Activated CD4-positive, alpha-beta T cell treated with anti-CD3 and anti-CD28 coated beads for 4 hours (primary cell): ENCODE results near the gene PXDC1.
"Not testable (repeated sequence)": the region's sequence is repeated elsewhere in the genome, so short reads cannot be mapped to it uniquely, and the experiment has no call there.

Experiments used
- DNase-seq, 2 donors: peaks; one replicate each; pipeline ENCODE4 v3.0.0-alpha.2; 2020

Gene PXDC1

DNA sequence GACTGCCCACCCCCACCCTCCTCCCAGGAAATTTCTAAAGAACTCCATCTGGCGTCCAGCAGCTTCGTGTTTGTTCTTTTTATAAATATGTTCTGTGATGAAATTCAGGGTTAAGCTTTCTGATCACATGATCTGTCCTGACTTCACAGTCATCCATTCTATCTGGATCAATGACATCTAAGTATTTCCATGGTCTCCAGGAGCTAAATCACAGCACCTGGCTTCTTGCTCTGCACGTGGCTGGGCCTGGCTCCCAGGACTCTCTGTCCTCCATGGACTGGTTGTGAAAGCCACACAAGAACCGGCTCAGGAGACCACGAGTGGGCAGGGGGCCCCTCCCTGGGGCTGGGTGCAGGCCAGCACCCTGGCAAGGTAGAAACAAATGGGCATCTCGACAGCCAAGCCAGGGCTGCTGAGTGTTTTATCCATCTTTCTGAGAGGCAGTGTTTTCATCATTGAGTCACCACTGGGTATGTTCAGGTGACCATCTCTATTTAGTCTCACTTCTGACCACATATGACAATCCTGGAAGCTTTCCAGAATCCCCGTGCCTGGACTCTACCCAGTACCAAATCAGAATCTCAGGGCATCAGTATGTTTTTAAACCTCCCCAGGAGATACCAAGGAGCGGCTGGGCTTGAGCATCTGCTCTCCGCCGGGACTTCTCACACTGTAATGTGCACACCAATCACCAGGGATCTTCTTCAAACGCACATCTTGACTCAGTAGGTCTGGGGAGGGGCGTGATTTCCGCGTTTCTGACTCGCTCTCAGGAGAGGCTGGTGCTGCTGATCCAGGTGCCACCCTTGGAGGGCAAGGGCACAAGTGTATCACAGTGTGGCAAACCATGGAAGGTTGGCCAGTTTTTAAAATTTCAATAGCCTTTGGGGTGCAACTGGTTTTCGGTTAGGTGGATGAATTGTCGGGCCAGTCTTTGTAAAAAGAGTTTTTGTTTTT lies 31.6 kb upstream of the PXDC1 start:
- no peak for DNase-seq

DNA sequence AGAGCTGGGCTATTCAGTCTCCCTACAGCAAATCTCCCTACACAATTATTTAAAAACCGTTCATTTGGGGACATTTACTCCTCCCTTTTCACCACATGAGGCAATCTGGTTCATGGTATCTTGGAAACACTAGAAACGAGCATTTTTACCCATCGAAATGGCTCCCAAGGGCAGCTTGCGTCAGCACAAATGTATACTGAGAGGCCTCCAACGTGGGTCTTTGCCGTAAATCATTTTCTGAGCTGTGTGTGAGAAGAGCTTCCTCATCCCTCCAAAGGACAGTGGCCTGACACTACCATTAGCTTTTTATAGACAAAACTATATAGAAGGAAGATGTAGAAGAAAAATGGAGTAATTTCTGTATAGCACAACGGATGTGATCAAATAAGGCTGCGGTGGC lies 30.0 kb upstream of the PXDC1 start:
- no peak for DNase-seq

DNA sequence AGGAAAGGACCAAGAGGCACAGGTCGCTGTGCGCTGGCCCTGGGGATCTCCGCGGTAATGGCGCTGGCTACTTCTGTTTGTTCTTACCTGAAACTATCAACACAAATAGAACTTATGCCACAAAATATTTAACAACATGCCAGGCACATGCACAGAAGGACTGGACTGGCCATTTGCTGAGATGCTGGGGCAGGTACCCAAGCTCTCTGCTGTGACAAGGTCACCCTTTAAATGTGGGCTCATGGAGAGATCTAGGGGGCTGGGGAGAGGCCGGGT lies 28.0 kb upstream of the PXDC1 start:
- DNase-seq = no peak

DNA sequence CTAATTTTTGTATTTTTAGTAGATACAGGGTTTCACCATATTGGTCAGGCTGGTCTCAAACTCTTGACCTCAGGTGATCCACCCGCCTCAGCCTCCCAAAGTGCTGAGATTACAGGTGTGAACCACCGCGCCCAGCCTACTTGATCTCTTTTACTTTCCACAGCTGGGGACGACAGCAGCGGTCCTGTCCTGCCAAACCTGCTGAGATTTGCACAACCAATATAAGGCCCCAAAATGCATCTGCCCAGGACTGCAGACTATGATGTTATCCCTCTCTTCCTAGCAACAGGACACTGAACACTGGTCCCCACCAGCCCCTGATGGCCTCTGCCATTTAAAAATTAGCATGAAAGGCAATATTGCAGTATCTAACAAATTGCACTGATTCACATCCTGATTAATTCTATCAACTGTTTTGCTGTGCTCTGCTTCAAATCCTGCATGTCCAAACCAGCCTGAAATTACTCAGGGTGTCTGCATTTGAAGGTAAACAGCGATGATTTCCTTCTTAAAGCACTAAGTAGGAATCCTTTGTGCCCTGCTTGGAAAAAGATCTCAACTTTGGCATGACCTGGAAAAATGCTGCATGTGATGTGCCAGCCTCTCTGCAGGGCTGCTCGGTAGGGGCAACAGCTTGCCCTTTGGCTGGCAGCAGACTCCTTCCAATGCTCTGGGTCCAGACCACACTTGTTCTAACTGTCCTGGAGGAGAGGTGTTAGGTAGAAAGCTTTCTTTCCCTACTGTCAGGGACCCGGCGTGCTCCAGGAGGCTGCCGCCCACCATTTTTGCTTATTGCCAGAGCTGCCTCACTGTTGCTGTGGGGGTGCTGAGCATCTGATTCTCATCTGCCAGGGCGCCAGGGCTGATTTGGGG lies 27.4 kb upstream of the PXDC1 start:
- DNase-seq = no peak

DNA sequence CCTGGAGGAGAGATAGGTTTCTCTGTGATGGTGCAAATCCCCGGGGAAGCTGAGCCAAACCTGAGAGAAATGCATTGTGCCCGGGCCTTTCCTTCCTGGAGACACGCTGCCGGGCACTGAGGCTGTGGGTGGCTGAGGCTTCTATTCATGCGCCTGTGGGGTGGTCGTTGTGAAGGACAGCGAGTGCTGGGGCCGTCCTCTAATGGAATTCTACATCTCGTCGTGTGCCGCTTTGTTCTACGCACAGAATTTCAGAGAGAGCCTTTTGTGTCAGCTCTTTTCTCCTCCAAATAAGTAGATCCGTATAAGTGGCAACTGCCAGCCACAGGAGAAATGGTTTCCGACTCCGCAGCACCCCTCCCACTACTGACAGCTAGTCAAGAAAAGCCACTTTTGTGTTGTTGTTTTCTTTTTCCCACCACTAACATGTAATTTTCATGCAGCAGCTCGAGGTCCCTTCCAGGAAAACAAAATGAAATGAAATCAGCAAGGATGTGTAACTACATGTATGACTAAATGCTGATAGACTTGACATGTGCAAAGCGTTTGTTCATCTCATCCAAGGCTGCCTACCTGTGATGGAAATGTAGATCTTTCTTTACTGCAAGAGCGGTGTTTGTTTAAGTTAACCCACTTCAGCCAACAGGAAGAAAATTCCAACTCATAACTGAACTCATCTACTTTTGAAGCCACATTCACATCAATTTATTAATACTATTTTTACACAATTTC lies 26.4 kb upstream of the PXDC1 start:
- no peak for DNase-seq

DNA sequence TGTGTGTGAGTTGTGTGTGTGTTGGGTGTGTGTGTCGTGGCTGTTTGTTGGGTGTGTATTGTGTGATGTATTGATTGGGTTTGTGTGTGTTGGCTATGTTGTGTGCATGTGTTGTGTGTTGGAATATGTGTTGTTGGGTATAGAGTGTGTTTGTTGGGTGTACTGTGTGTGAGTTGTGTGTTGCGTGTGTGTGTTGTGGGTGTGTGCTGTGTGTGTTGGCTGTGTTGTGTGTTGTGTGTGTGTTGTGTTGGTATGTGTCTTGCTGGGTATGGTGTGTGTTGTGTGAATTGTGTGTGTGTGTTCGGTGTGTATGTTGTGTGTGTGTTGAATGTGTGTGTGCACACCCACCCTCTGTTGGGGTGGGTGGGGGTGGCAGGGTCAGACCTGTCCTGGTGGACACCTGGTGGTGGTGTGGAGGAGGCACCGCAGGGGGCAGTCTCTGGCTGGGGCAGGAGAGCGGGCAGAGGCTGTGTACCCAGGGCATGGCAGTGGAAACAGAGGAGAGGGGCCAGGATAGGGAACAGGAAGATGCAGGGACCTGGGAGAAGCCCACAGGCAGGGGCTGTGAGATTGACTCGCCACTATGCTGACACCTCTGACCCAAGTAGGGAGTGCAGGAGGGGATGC lies 25.5 kb upstream of the PXDC1 start:
- DNase-seq = no peak

DNA sequence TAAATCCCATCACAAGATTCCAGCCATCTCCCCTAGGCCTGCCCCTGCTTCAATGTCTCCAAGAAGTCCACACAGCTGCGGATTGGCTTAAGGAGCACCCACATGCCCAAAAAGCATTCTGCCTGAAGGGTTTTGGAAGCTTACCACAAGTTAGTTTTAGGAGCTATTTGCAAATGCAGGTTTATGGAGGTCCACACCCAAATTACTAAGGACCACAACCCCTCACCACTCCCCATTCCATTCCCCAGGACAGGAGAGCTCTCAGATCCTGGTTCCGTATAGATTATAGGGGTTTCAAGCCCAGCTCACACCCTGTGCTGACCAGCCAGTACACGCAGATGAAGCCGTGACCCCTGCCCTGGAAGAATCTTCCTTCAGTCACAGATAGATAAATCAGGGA lies 24.3 kb upstream of the PXDC1 start:
- DNase-seq = no peak

DNA sequence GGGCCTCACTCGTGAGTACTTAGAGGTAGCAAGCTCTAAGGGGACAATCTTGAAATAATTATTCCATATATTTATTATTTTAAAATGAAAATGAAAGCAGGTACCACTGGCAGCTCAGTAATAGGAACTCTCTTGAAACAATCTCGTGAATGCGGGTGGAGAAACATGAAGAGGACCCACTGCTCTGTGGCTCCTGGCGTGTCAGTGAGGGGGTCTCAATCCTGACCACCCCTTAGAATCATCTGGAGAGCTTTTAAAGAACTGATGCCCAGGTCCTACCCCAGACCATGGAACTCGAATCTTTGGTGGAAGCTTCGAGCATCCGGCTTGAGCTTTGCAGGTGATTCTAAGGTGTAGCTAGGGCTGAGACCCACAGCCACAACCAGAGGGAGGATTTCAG lies 23.9 kb upstream of the PXDC1 start:
- DNase-seq = no peak

DNA sequence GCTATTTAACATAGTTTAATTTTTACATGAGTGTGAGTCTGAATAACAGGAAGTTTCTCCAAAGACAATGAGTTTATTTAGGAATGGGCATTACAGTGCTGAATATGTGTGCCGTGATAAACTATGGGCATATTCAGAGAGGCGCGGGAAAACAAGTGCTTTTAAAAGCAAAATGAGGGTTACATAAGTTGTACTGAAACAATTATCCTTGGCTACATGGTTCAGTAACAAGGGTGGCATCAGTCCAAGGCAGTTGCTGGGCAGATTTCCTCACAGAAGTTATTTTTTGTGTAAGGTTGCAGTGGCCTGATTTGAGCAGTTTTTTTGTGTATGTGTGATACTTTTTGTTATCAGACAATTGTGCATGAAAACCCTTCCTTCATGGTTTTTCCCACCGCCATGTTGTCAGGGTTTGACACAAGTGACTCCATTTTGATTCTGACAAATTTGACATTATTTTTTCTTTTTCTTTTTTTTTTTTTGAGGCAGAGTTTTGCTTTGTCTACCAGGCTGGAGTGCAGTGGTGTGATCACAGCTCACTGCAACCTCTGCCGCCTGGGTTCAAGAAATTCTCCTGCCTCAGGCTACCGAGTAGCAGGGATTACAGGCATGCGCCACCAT lies 22.3 kb upstream of the PXDC1 start:
- DNase-seq = no peak

DNA sequence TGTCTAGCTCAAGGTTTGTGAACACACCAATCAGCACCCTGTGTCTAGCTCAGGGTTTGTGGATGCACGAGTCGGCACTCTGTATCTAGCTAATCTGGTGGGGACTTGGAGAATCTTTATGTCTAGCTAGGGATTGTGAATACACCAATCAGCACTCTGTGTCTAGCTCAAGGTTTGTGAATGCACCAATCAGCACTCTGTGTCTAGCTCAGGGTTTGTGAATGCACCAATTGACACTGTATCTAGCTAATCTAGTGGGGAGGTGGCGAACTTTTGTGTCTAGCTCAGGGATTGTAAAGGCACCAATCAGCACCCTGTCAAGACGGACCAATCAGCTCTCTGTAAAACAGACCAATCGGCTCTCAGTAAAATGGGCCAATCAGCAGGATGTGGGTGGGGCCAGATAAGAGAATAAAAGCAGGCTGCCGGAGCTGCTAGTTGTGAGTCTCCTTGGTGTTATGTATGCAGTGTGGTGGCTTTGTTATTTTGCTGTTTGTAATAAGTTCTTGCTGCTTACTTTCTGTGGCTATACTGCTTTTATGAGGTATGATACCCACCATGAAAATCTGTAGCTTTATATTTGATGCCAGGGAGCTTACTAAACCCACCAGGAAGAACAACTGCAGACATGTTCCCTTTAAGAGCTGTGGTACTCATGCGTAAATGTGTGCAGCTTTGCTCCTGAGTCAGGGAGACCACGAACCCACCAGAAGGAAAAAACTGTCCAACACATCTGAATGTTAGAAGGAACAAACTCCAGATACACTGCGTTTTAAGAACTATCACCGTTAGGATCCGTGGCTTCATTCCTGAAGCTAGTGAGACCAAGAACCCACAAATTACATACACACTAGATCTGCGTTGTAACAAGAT lies 20.9 kb upstream of the PXDC1 start:
- not testable (repeated sequence) for DNase-seq

DNA sequence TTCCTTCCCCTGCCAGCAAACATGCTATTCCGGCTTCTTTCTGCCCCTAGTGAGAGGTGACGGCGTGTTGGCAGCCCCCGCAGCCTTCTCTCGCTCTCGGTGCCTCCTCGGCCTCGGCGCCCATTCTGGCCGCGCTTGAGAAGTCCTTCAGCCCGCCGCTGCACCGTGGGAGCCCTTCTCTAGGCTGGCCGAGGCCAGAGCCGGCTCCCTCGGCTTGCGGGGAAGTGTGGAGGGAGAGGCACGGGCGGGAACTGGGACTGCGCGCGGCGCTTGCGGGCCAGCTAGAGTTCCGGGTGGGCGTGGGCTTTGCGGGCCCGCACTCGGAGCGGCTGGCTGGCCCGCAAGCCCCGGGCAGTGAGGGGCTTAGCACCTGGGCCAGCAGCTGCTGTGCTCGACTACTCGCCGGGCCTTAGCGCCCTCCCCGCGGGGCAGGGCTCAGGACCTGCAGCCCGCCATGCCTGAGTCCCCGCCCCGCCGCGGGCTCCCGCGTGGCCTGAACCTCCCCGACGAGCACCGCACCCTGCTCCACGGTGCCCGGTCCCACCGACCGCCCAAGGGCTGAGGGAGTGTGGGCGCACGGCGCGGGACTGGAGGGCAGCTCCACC lies 20.0 kb upstream of the PXDC1 start:
- no peak for DNase-seq

DNA sequence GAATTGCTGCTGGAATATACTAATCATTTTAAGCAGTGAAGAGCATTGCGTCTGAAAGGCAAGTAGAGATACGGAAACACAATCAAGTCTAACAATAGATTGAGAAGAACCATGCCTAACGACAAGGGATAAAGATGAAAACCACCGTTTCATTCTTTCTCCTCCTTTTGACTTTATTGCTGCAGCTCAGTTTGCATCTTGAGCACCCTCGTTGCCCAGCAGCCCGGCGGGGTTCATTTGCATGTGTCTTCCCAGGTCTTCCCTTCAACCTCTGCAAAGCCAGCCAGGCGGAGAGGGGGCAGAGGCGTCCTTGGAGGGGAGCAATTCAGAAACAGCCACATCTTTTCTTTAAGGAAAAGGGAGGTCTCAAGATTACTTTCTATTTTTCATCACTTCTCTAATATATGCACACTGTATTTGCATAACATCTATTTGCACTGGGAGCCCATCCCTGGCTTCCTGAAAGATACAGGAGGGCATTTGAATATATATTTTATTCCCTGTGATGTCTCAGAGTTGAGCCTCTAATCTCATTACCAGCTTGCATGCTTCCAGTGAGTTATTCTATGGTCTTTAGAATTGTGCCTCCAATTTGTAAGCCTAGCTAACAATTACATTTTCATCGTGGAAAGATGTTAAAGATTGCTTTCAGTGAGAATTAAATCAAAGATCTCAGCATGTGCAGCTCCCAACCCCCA lies 18.7 kb upstream of the PXDC1 start:
- DNase-seq = no peak

DNA sequence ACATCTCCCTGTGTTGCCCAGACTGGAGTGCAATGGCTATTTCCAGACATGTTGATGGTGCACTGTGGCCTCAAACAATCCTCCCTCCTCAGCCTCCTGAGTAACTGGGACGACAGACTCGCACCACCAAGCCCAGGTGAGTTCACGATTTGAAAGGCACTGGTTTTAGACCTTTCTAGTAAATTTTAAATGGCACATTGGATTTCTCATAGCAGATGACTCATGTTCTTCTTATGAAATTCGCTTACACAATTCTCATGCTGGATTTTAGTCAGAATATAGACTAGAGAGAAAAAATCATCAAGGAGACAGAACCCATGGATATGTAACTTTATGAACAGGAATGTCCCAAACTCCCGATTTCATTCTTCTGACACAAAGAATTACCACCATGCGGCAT lies 18.1 kb upstream of the PXDC1 start:
- no peak for DNase-seq

DNA sequence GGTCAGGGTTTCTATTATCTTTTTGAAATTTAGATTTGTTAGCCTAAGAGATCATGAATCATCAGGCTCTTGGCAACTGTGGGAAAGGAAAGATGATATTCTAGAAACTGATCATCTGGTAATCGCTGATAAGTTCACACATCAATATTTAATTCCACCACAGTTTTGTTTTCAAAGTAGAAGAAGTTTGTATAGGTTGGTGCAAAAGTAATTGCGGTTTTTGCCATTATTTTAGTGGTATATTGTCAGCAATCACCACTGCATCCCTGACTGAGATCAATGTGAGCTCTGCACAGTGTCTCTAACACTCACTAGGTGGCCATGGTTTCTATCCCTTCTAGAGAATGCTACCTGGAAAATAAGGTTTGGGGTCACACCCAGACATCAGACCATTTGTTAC lies 17.0 kb upstream of the PXDC1 start:
- no peak for DNase-seq

DNA sequence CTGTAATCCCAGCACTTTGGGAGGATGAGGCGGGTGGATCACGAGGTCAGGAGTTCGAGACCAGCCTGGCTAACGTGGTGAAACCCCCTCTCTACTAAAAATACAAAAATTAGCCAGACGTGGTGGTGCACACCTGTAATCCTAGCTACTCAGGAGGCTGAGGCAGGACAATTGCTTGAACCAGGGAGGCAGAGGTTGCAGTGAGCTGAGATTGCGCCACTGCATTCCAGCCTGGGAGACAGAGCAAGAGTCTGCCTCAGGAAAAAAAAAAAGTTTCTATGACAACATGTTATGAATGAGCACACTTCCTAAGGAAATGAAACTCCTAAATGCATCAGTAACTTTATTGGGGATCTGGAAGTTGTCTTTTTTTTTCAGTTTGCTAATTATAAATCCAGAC lies 16.0 kb upstream of the PXDC1 start:
- not testable (repeated sequence) for DNase-seq

DNA sequence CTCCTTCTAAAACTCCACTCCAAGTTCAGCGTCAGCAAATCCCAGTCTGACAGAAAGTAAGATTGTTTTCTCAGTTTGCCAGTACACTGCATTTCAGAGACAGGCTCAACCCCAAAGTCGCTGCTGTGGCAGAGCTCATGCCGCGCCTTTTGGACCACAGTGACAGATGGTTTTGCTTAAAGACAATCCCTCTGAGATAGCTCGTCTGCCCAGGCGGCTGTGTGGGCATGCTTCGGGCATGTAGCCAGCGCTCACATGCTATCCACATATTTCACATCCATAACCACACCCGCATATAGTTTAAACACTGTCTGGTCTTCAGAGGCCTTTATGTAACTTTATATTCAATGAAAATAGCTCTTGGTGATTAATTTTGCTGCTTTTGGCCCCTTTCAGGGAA lies 14.7 kb upstream of the PXDC1 start:
- DNase-seq = no peak

DNA sequence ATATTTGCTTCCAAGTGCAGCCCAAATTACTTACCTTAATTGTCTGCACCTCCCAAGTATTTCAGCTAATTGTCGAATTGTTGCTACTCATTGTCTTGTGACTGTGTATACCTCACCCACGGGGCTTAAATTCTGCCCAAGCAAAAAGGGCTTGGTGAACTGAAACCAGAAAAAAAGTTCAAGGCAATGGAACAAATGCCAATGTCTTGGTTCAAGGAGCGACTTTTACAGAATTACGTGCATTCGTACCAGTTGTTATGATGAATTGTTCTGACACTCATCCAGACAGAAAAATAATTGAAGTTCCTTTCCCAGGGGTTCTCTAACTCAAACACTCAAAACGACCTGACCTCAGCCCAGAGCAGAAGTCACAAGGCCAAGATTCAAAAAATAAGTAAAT lies 13.9 kb upstream of the PXDC1 start:
- DNase-seq = no peak

DNA sequence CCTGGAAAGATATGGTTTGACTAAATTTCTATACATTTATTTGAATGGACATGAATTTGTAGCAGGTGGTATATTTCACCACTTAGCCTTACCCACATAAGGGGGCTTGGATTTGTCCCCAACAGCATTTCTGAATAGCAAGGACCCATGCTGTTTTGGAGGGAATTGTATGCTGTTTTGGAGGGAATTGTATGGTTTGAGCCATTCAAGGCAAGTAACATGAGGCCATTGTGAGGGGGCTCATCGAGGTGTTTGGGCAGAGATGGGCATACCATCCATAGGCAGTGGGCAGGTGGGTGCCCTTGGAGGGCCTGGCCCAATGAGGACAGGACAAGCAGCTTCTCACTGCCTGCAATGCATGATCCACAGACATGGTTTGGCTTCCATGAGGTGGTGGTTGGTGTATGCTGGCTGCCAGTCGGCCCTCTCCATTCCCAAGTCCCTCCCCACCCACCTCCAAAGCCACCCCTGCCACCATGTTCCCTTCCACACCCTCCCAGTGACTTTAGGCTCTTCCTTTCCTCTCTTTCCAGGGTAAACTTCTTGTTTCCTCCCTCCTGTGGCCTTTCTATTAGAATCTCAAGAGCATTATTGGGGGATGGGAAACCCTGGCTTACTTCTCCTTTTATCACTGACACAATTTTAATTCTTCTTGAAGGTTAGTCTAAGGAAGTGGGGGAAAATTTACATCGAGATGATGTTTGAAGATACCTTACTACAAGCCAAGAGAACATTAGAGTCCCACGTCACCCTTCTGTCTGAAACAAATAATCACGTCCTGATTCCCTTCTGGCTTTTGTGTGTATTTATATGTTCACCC lies 13.2 kb upstream of the PXDC1 start:
- DNase-seq = no peak

DNA sequence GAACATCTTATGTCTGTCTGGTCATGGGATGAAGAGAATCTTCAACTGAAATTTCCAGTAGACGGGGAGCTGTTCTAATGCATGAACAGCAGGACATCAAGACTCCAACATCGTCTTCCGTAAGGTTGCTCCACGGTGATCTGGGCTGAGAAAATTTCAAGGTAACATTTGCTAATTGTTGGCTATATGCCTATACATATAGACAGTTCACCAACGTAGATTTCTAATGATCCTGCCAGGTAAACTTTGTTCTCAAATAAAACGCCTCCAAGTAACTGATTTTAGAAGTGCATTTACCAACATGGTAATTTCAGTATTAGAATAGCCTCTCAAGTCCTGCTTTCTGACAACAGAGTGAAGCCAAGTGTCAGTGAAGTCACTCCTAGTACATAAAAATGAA lies 11.3 kb upstream of the PXDC1 start:
- DNase-seq = no peak

DNA sequence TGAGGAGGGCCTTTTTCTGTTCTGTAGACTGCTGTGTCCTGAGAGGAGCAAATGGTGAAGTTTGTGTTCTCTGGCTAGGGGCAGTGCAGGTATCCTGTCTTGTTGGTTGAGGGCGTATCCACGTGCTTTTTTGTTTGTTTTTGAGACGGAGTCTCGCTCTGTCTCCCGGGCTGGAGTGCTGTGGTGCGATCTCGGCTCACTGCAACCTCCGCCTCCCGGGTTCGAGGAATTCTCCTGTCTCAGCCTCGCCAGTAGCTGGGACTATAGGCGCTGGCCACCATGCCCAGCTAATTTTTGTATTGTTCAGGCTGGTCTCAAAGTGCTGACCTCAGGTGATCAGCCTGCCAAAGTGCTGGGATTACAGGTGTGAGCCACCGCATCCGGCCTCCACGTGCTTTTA lies 10.8 kb upstream of the PXDC1 start:
- DNase-seq = no peak
